RKO (cell line): ENCODE measurements around the gene RTKN2.

ENCODE experiments used
- DNase-seq: peaks from one replicate; pipeline ENCODE4 v3.0.0-alpha.2; 2016; ENCODE audit warnings: low spot score

RTKN2 gene

DNA sequence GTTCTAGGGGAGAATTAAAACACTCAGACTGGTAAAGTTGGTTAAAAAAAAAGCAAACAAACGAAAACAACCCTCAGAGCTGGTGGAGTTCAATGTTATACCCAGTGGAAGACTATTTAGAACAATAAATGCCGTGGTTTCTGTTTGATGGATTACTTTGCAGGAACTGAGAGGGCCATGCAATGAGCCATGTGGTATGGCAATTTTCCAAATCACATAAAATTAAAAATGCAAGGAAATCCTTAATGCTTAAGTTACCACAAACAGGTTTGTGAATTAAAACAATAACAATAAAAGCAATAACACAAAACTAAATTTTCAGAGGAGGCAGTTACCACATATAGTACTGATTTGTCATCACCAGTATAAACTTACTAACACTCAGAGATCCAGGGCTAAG lies 96.9 kb downstream of the RTKN2 start:
- DNase-seq: no peak

DNA sequence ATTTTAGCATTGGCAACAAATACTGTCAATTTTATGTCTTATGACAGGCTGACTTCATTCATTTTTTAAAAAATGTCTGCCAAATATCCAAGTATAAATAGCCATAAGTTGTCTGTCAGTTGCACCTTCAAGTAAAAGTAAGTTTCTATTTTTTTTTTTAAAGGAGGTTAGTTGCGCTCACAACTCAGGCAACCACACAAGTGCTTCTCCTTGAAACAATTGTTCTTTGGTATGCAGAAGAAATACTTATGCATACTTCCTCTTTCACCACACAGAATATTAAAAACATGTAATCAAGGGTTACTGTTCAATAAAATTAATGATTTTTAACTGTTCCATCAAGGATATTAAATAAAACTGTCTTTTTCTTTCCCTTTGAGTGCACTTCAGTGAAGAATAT lies 97.9 kb downstream of the RTKN2 start:
- DNase-seq: no peak

DNA sequence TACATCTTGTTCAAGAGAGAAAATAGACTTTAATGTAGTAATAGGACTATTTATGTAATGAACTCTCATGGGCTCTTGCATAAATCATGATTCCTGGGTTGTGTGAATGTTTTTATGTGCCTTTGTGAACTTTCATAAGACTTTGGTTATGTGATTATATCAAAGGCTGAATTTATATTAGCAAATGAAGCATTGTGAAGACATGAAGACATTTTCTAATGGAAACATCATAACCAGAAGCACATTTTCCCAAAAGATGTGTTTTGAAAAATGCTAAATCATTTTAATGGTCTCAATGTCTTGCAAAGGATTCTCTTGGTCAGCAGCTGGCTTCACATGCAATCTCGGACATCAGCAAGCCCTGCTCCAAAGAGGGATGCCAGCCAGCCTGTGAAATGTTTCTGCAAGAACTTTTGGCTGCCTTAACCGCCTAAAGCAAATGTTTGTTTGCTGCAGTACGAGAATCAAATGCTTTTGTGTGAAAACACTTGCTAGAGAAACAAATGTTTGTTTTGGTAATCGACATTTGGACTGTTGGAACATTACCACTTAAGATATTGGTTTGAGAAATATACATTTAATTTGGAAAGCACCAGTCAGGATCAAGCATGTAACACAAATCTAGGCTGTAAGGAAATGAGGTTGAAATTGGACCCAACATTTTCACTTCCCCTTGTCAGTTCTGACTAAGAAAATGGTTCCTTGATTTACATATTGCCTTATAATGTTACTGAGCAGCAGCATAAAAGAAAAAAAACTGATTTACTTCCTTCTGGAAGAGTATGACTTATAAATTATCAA lies 102.1 kb downstream of the RTKN2 start:
- DNase-seq: no peak

DNA sequence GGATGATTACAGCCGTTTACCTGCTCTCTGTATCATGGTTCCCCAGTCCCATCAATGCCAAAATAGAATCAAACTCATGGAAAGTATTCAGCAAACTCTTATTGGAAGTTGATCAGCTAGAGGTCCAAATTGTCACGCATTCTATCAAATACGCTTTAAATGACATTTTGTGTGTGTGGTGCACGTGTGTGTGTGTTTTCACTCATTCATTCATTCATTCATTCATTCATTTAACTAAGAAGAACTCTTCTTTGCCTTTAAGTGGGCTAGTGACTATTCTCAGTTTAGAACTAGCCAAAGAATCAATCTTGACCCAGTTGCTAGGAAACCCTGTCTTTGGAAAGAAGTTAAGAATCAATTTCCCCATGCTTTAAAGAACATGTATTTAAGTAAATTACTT lies 102.8 kb downstream of the RTKN2 start:
- DNase-seq: no peak

DNA sequence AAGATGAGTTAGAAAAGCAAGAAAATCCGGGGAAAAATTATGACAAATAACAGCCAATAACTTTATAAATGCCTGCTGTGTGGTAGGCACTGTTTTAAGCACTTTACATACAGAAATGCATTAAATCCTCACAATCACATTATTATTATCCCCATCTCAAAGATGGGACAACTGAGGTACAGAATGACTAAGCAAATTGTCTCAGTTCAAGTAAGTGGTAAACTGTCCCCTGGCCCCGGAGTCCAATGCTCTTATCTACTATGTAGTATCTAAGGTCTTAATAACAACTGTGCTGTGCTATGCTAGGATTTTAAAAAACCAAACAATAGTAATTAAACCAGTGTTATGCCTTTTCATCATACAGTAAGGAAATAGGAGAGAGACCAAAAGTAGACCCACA lies 105.6 kb downstream of the RTKN2 start:
- no peak for DNase-seq

DNA sequence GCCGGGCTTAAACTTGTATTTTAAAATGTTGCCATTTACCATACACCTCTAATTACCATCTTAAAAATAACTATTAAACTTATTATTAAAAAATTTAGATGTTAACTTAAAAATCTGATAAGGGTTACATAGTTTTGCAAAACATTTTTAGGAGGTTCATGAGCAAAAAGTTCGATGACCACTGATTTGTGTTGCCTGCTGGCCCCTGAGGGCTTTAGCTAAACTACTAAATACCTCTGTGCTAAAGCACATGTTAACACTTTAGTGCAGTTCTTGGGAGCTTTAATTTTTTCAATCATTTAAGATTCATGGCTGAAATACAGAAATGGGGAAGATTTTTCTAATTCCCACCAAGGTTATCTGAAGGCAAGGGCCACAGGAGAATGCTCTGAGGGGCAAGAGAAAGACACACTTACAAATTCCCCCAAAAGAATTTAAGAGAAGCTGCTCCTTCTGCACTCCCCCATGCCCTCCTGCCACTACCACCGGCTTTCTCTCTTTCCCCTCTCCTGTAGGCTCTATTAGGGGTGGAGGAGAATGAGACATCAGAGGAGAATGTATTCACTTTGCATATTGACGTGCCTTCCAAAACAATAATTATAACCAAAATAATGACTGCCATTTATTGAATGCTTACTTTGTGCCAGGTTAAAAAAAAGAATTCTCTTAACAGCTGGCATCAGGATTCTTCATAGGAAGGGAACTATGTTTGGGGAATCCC lies 106.2 kb downstream of the RTKN2 start:
- DNase-seq: no peak

DNA sequence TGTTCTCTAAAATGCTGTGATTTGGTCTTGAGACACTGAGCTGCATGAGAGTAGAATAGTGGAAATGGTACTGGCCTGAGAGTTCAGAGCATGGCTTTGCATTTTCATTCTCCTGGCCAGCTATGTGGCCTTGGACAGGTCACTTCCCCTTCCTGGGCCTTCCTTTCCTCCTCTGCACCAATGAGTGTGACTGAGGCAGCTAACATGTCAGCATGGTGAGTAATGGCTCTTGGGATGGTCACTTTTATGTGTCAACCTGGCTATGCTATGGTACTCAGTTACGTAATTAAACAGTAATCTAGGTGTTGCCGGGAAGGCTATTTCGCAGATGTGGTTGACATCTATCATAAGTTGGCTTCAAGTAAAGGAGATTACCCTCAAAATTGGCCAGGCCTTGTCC lies 109.3 kb downstream of the RTKN2 start:
- DNase-seq: peak; percentile 3

DNA sequence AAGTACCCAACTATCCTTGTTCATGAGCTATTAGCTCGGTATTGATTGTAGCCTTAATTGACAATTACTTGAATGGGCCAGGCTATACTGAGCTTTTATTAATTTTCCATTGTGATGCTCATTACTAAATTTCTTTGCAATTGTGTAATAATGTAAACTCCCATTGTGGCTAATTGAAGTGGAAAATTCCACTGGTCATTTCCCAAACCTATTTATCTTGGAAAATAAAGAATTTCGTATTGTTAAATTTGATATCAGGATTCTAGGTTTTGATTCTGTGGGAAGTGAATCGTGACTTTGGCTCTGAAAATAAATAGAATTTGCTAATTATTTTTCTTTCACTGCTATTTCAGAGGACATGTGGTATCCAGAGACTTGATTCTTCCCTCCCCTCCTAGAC lies 111.0 kb downstream of the RTKN2 start:
- no peak for DNase-seq

DNA sequence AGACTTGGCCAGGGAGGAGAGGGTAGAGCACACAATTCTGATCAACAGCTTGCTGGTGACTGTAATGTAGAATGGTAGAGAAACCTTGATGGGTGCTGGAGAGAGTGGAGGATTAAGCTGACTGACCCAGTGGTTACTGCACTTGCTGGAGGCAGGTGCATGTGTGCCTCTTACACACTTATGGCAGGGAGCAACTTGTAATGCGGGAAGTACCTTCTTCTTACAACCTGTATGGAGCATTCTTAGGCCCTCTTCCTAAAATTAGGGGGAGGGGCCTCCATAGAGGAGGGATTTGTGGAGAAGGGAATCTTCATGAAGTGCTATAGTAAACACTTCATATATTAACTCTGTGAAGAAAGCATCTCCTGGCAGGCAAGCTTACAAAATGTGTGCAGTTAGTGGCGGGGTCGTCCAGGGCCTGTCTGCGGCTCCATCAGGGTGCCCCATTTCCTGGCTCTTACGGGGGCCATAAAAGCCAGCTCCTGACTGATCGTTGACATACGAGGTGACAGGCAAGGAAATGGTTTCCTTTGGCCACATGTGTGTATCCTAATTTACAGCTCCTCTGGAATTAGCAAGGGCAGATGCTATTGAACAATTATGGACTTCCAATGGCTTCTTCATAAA lies 113.5 kb downstream of the RTKN2 start:
- no peak for DNase-seq

DNA sequence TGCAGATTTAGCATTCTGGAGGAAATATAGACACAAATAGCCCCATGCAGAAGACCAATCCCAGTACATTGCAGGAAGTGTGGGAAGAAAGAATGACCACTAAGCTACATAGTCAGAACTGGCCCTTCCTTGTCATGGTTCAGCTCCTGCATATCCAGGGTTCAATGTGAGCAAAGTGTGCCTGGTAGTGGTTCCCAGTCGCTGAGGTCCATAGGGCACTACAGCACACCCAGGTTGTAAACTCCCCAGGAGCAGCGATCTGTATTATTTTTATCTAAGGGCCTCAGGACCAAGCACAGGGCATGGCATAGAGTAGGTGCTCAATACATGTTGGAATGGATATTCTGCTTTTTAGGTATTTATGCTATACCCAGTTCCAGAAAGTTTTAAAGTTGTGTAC lies 114.4 kb downstream of the RTKN2 start:
- no peak for DNase-seq

DNA sequence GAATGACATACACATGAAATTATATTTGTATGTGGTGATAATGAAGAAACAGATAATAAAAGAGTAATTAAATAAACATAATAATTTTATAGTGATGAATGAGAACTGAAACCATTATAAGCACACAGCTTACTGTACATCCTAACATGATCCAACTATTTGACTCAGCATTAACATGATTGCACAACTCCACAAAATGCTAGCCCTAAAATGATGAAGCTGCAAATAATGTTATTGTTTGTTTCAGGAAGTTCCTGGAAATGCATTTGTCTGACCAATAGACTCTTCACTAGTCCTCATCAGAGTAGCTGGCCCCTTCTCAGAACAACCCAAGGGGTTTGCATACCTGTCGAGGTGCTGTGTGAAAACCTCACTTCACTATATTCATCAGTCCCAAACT lies 115.5 kb downstream of the RTKN2 start:
- DNase-seq: no peak

DNA sequence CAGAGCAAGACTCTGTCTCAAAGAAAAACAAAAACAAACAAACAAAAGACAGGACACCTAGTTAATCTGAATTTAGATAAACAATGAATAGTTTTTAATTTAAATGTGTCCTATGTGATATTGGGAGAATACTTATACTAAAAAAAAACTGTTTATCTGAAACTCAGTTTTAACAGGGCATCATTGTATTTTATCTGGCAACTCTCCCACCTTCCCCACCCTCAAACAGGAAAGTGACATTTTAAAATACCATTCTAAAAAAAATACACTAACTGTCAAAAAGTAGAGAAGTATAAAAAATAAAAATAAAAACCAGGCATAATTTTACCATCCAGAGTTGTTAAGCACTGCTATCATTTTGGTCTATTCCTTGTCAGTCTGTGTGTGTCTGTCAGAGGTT lies 119.0 kb downstream of the RTKN2 start:
- no peak for DNase-seq

DNA sequence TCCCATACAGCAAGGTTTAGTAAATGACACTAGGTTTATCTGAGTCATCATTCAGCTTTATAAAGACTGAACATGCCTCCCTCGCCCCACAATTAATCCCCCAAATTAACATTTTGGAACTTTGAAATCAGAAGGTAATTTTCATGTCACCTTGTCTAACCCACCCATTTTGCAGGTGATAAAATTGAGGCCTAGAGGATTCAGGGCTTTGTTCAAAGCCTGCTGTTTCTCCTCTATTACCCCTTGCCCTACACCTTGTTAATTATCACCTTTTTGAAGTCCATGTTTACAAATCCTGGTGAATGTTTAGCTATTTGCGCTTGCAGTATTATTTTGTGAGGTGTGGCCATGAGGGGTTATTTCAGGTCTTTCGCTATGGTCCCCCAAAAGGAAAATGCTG lies 120.5 kb downstream of the RTKN2 start:
- DNase-seq: no peak

DNA sequence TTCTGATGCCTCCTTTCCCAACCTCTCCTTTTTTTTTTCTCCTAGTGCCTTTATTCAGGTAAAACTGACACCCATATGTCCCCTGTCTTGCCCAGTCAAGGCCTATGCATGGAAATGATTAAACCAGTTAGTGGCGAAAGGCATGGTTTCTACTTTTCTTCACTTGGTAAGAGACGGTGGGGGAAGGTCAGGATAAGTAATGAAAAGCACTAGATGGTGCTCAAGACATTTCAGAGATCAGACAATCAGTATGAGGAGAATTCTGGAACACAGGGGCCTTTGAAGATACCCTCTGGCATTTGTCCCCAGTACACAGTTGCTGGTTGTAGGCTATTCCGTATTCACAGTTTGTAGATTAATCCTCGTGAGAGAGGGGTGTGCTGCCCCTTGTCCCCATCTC lies 121.2 kb downstream of the RTKN2 start:
- DNase-seq: no peak

DNA sequence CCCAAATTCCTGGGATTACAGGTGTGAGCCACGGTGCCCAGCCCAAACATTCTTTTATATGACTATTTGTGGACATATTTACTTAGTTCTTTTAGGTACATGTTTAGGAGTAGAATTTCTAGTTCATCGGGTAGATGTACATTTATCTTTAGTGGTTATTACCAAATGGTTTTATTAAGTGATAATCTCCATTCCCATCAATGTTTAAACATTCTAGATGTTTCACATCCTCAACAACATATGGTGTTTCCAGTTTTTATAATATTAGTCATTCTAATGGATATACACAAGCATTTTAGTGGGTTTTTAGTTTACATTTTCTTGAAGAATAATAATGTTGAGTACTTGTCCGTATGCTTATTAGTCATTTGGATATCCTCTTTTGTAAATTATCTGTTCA lies 131.7 kb downstream of the RTKN2 start:
- DNase-seq: no peak

DNA sequence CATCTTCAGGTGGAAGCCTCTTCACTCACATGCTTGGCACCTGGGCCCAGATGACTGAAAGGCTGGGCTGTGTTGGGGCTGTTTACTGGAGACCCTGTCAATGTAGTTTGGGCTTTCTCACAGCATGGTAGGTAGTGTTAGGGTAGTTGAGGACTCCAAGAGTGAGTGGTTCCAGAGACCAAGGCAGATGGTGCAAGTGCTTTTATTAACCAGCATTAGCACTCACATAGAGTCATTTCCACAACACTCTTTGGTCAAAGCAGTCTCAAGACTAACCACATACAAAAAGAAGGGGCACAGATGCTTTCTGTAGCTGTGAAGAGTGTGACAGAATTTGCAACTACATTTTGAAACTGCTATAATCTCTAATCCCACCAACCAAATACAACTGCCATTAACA lies 135.0 kb downstream of the RTKN2 start:
- DNase-seq: no peak
